ENCODE measurements around the gene FKBP5. TPM values are rescaled to one million over a fixed set of nuclear protein-coding genes. Genes with fewer than 3 reads are reported as not detected.

The FKBP5 gene
- total RNA-seq, 1 experiment from 2014 or later, result 9.4 TPM

DNA sequence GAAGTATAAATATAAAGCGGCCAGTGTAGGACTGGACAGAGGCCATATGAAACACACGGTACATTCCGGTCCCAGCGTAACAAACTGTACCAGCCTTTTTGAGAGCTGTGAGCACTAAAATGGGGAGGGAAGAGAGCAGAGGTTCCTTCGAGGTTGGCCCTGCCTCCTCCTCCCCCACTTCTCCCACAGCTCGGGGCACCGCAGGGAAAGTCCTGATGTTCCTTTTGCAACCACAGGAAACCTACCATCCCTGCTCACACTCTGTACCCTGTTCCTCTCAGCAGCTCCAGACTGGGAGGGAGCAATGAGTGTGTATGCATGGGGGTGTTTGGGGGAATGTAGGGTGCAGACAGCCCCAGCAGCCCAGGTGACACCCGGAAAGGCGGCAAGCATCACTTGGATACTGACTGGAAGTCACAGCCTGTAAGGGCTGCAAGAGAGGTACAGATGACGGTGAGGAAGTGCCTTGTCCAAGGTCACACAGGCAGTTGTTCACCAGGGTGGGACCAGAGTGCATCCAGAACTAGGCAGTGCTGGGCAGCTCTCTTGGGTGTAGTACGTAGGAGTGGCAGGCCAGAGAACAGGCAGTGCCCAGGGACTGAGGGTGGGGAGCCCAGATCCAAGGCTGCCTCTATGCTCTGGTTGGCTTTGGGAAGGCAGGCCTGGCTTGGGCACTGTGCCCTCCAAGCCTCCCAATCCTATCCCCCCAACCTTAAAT, 37.2 kb upstream of the FKBP5 start:
- H3K9me3 ChIP-seq, result no peaks in the 10 kb centered on the region
- no peaks in the 10 kb centered on the region for H3K36me3 ChIP-seq
- H3K4me3 ChIP-seq, result no peak overlapping the region
- no peak for DNase-seq
- no peaks in the 10 kb centered on the region for H3K27me3 ChIP-seq

DNA sequence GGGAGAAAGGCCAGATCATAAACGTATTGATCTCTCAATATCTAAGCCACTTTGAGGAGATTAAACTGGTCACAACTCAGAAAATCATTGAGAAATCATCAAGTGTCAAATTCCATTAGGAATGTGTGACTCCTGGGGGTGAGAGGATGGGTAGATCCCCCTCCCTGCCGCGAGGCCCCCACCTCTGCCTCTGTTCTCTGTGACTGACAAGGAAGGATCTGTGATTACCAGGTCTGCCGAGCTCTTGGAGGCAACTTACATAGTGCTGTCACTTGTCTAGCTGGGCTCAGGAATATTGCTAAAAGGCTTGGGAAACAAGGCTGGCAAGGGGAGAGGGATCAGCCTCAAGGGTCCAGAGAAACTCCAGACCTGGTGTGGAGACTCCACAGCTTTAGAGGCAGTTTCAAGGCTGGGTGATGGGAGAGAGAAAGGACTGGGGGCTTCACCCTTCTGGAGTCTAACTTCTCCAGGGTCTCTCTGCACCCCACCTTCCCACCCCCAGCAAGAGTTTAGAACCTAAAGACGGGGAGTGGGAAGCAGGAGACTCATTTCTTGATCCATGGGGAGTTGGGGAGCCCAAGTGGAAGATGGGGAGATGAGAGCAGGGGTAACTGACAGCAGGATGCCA, 36.5 kb upstream of the FKBP5 start:
- Histone ChIP-seq H3K9me3 (no peaks in the 10 kb centered on the region), H3K27me3 (no peaks in the 10 kb centered on the region), H3K4me3 (no peak overlapping the region), H3K36me3 (no peaks in the 10 kb centered on the region)
- no peak for DNase-seq

DNA sequence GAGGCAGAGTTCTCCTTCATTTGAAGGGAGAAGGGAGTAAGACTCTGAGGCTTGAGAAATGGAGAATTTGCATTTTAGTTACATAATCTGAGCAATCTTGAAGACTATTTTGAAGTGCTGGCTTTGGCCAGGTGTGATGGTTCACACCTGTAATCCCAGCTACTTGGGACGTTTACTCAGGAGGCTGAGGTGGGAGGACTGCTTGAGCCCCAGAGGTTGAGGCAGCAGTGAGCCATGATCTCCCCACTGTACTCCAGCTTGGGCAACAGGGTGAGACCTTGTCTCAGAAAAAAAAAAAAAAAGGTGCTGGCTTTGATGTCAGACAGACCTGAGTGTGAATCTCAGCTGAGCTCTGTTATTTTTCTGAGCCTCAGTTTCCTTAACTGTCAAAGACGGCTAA, 35.8 kb upstream of the FKBP5 start:
- Histone ChIP-seq H3K9me3 (no peaks in the 10 kb centered on the region), H3K36me3 (no peaks in the 10 kb centered on the region), H3K27me3 (no peaks in the 10 kb centered on the region), H3K4me3 (no peak overlapping the region)
- DNase-seq, result no peak

GRCh38 chr6:35724059-35724458, 35.3 kb upstream of the FKBP5 start:
- no peaks in the 10 kb centered on the region for H3K27me3 ChIP-seq
- H3K36me3 ChIP-seq, result no peaks in the 10 kb centered on the region
- DNase-seq, result no peak
- H3K4me3 ChIP-seq, result no peak overlapping the region
- no peaks in the 10 kb centered on the region for H3K9me3 ChIP-seq

DNA sequence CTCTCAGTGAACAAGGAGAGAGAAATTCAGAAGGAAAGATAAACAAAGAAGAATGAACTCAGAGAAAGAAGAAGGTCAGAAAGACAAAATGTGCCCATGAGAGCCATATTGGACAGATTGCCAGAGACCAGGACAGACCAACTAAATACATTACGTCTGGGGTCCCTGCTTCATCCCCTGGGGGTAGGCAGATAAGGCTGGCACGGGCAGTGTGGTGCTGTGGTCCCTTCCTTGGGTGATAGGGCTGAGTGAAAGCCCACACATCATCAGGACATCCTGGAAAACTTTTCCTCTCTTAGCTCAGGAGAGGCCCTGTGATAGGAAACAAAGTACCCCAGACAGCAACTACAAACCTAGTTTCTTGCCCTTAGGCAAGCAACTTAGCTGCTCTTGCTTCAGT, 34.9 kb upstream of the FKBP5 start:
- Histone ChIP-seq H3K27me3 (no peaks in the 10 kb centered on the region), H3K36me3 (no peaks in the 10 kb centered on the region), H3K4me3 (no peak overlapping the region), H3K9me3 (no peaks in the 10 kb centered on the region)
- DNase-seq, result no peak

GRCh38 chr6:35722121-35722761, 33.5 kb upstream of the FKBP5 start:
- no peaks in the 10 kb centered on the region for H3K27me3 ChIP-seq
- no peak overlapping the region for H3K4me3 ChIP-seq
- no peak for DNase-seq
- no peaks in the 10 kb centered on the region for H3K36me3 ChIP-seq
- no peaks in the 10 kb centered on the region for H3K9me3 ChIP-seq

DNA sequence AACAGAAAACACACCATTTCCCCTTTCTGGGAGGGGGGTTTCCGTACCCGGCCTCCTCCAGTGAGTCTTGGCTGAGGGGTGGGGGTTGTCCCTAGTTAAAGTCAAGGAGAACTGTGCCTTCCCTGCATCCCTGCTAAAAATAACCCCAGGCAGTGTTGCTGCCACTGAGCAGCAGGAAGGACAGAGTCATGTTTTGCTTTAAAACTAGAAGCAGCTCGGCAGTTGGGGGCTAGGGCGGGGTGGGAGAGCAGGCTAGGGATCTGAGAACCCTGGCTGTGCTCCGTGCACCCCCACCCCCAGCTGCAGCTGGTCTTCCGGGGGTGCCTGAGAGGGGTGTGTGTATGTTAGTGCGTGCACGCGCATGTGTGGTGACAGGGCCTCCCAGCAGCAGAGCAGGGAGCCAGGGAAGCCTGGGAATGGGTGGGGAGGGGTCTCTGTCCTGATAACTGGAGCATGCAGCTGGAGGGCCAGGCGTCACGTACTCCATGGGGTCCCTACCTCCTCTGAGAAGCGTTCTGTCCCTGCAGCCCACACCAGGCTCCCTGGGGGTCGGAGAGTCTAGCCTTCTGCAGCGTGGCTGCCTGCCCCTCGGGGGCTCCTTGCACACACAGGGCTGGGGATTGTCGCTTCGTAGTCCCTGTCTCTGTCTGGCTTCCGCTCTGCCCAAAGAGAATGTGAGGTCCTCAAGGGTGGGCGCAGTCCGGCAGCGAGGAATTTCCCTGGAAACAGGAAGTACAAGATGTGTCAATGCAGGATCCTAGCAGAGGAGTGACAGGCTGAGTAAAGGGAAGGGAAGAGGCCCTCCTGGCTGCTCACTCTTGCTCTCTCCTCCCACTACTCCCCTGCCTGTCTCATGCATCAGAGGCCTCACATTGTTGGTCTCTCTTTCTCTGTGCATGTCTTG, 31.4 kb upstream of the FKBP5 start:
- no peak for DNase-seq
- no peak overlapping the region for H3K4me3 ChIP-seq

GRCh38 chr6:35719404-35719829, 30.7 kb upstream of the FKBP5 start:
- no peaks in the 10 kb centered on the region for H3K36me3 ChIP-seq

More for the DNA sequence above, 31.4 kb upstream of the FKBP5 start:
- Histone ChIP-seq H3K9me3 (no peaks in the 10 kb centered on the region), H3K36me3 (no peaks in the 10 kb centered on the region), H3K27me3 (no peaks in the 10 kb centered on the region)

GRCh38 chr6:35718911-35719381, 30.2 kb upstream of the FKBP5 start:
- Histone ChIP-seq H3K9me3 (no peaks in the 10 kb centered on the region), H3K27me3 (no peaks in the 10 kb centered on the region), H3K4me3 (no peak overlapping the region), H3K36me3 (no peaks in the 10 kb centered on the region)
- DNase-seq, result no peak

More at GRCh38 chr6:35719404-35719829, 30.7 kb upstream of the FKBP5 start:
- Histone ChIP-seq H3K4me3 (no peak overlapping the region), H3K27me3 (no peaks in the 10 kb centered on the region), H3K9me3 (no peaks in the 10 kb centered on the region)
- DNase-seq, result no peak

GRCh38 chr6:35718375-35718736, 29.6 kb upstream of the FKBP5 start:
- Histone ChIP-seq H3K4me3 (no peak overlapping the region), H3K36me3 (no peaks in the 10 kb centered on the region), H3K9me3 (no peaks in the 10 kb centered on the region), H3K27me3 (no peaks in the 10 kb centered on the region)
- DNase-seq, result no peak

- H3K9me3 ChIP-seq, result no peaks in the 10 kb centered on the region
- H3K4me3 ChIP-seq, result no peak overlapping the region
- no peaks in the 10 kb centered on the region for H3K27me3 ChIP-seq
- H3K36me3 ChIP-seq, result no peaks in the 10 kb centered on the region
- no peak for DNase-seq
These were observed 29.0 kb upstream of the FKBP5 start for GRCh38 chr6:35717449-35718374.

GRCh38 chr6:35716798-35717197, 28.1 kb upstream of the FKBP5 start:
- no peaks in the 10 kb centered on the region for H3K9me3 ChIP-seq
- H3K4me3 ChIP-seq, result no peak overlapping the region
- H3K27me3 ChIP-seq, result no peaks in the 10 kb centered on the region
- DNase-seq, result no peak
- no peaks in the 10 kb centered on the region for H3K36me3 ChIP-seq

GRCh38 chr6:35713006-35713767, 24.5 kb upstream of the FKBP5 start:
- H3K4me3 ChIP-seq, result no peak overlapping the region
- no peaks in the 10 kb centered on the region for H3K27me3 ChIP-seq
- no peaks in the 10 kb centered on the region for H3K36me3 ChIP-seq
- DNase-seq, result no peak
- no peaks in the 10 kb centered on the region for H3K9me3 ChIP-seq

GRCh38 chr6:35711731-35712130, 23.0 kb upstream of the FKBP5 start:
- Histone ChIP-seq H3K4me3 (no peak overlapping the region), H3K36me3 (no peaks in the 10 kb centered on the region), H3K27me3 (no peaks in the 10 kb centered on the region), H3K9me3 (no peaks in the 10 kb centered on the region)
- no peak for DNase-seq

DNA sequence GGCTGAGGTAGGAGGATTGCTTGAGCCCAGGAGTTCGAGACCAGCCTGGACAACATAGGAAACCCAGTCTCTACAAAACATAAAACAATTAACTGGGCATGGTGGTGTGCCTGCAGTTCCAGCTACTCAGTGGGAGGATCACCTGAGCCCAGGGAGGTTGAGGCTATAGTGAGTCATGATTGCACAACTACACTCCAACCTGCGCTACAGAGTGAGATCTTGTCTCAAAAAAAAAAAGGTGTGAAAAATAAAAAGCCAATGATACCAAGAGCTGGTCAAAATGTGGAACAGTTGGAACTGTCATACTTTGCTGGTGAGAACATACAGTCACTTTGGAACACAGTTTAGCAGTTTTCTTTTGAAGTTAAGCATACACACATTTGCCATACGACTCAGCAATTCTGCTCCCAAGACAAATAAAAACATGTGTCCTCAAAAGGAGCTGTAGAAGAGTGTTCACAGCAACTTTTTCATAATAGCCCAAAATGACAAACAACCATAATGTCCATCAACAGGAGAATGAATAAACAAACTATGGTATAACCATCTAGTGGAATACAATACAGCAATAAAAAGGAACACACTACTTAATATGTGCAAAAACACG, 21.6 kb upstream of the FKBP5 start:
- H3K27me3 ChIP-seq, result no peaks in the 10 kb centered on the region
- DNase-seq, result no peak
- H3K9me3 ChIP-seq, result no peaks in the 10 kb centered on the region
- no peak overlapping the region for H3K4me3 ChIP-seq
- no peaks in the 10 kb centered on the region for H3K36me3 ChIP-seq

All from MG63 (cell line).